CD4-positive, CD25-positive, alpha-beta regulatory T cell (primary cell): ENCODE measurements around the gene MEGF11. TPM values are rescaled to one million over a fixed set of nuclear protein-coding genes. Genes with fewer than 3 reads are reported as not detected.

Source experiments
- ATAC-seq, 2 donors: fragments of 150-1000 bp; cut with Tn5 transposase; one replicate each; pipeline ENCODE4 v1.10.0; 2021; ENCODE audit warnings: low read depth in 2 of 2, moderate number of reproducible peaks in 2 of 2, moderate library complexity in 1 of 2
- DNase-seq, 3 donors: peaks; one replicate each; pipeline versions ENCODE4 v3.0.0 to v3.0.0-alpha.2; 2012 to 2022; ENCODE audit warnings: mixed read lengths in 1 of 3
- H3K27ac ChIP-seq: one replicate; pipeline ENCODE4 v1.7.0; 2013; ENCODE audit warnings: mild to moderate bottlenecking, low read length; ENCODE audit not compliant: insufficient read depth, poor library complexity, severe bottlenecking
- H3K27me3 ChIP-seq: one replicate; pipeline ENCODE4 v1.7.0; 2013; ENCODE audit warnings: low read length; ENCODE audit not compliant: control insufficient read depth, insufficient read depth
- H3K36me3 ChIP-seq: one replicate; pipeline ENCODE4 v1.7.0; 2013; ENCODE audit warnings: mild to moderate bottlenecking, low read length, moderate library complexity; ENCODE audit not compliant: control insufficient read depth, insufficient read depth
- H3K4me1 ChIP-seq: 2 replicates; pipeline ENCODE4 v1.7.0; 2013; ENCODE audit warnings: mild to moderate bottlenecking, low read length; ENCODE audit not compliant: insufficient read depth, control insufficient read depth, poor library complexity, severe bottlenecking
- H3K4me3 ChIP-seq: one replicate; pipeline ENCODE4 v1.7.0; 2013; ENCODE audit warnings: low read depth, mild to moderate bottlenecking, low read length, moderate library complexity
- H3K9me3 ChIP-seq, 2 experiments: 1 replicate in 1 of 2; 2 replicates in 1 of 2; pipeline ENCODE4 v1.7.0; 2013; ENCODE audit warnings: low read length in 2 of 2, mild to moderate bottlenecking in 1 of 2, moderate library complexity in 1 of 2; ENCODE audit not compliant: control insufficient read depth in 2 of 2
- H3K27ac Mint-ChIP-seq, 3 donors: one replicate each; pipeline ENCODE4 v1.8.0; 2020 to 2022; ENCODE audit warnings: mild to moderate bottlenecking in 3 of 3, mixed read lengths in 3 of 3, moderate library complexity in 2 of 3
- H3K27me3 Mint-ChIP-seq: one replicate; pipeline ENCODE4 v1.8.0; 2022; ENCODE audit warnings: mild to moderate bottlenecking, mixed read lengths
- H3K36me3 Mint-ChIP-seq: one replicate; pipeline ENCODE4 v1.8.0; 2020; ENCODE audit warnings: mixed read lengths
- H3K4me1 Mint-ChIP-seq, 4 donors: one replicate each; pipeline ENCODE4 v1.8.0; 2020 to 2022; ENCODE audit warnings: mixed read lengths in 4 of 4, mild to moderate bottlenecking in 1 of 4
- H3K4me3 Mint-ChIP-seq, 4 donors: one replicate each; pipeline ENCODE4 v1.8.0; 2020 to 2022; ENCODE audit warnings: mild to moderate bottlenecking in 4 of 4, mixed read lengths in 4 of 4, moderate library complexity in 3 of 4
- H3K9me3 Mint-ChIP-seq, 7 donors: one replicate each; pipeline ENCODE4 v1.8.0; 2020 to 2022; ENCODE audit warnings: mixed read lengths in 7 of 7, mild to moderate bottlenecking in 3 of 7, moderate library complexity in 2 of 7
- polyA plus RNA-seq, 4 donors: library from polyadenylated mRNA; unstranded; fragments of 300-500 nt; fragmentation: Illumina TruSeq; gene quantifications; one replicate each; pipeline ENCODE4 v1.2.3, GENCODE V29; 2021
- total RNA-seq: library from RNA; stranded (reverse); gene quantifications from one replicate; pipeline ENCODE4 v1.2.3, GENCODE V29; 2022

The MEGF11 gene
- total and polyA plus RNA-seq, 5 donors from 2014 or later, result 0.02 to 0.29 (median 0.21) TPM; not detected in 2

- ATAC-seq (no peak), DNase-seq (no peak)
- no peaks in the 10 kb centered on the region for H3K4me1 ChIP-seq
- no peaks in the 10 kb centered on the region for H3K27me3 ChIP-seq
- H3K9me3 ChIP-seq, result no peaks in the 10 kb centered on the region
- no peak overlapping the region for H3K4me3 ChIP-seq
- no peak overlapping the region for H3K27ac ChIP-seq
- no peaks in the 10 kb centered on the region for H3K27me3 Mint-ChIP-seq
- H3K4me1 Mint-ChIP-seq, result no peaks in the 10 kb centered on the region
- no peak overlapping the region for H3K27ac Mint-ChIP-seq
- H3K36me3 ChIP-seq, result no peaks in the 10 kb centered on the region
- H3K36me3 Mint-ChIP-seq, result no peaks in the 10 kb centered on the region
- H3K4me3 Mint-ChIP-seq, result no peak overlapping the region
- no peaks in the 10 kb centered on the region for H3K9me3 Mint-ChIP-seq
These were observed 27.8 kb downstream of the MEGF11 start for GRCh38 chr15:66225656-66226274.

- no peaks in the 10 kb centered on the region for H3K4me1 Mint-ChIP-seq
- no peaks in the 10 kb centered on the region for H3K9me3 ChIP-seq
- H3K27ac Mint-ChIP-seq, result no peak overlapping the region
- DNase-seq (no peak), ATAC-seq (no peak)
- H3K27ac ChIP-seq, result no peak overlapping the region
- no peak overlapping the region for H3K4me3 Mint-ChIP-seq
- H3K36me3 ChIP-seq, result no peaks in the 10 kb centered on the region
- no peaks in the 10 kb centered on the region for H3K27me3 ChIP-seq
- no peaks in the 10 kb centered on the region for H3K27me3 Mint-ChIP-seq
- H3K4me1 ChIP-seq, result no peaks in the 10 kb centered on the region
- H3K9me3 Mint-ChIP-seq, result no peaks in the 10 kb centered on the region
- H3K36me3 Mint-ChIP-seq, result no peaks in the 10 kb centered on the region
- no peak overlapping the region for H3K4me3 ChIP-seq
These were observed 28.6 kb downstream of the MEGF11 start for GRCh38 chr15:66224946-66225345.

- ATAC-seq (no peak), DNase-seq (no peak)
- no peaks in the 10 kb centered on the region for H3K9me3 ChIP-seq
- H3K4me1 ChIP-seq, result no peaks in the 10 kb centered on the region
- no peaks in the 10 kb centered on the region for H3K27me3 ChIP-seq
- no peak overlapping the region for H3K4me3 ChIP-seq
- H3K27ac ChIP-seq, result no peak overlapping the region
- no peak overlapping the region for H3K4me3 Mint-ChIP-seq
- H3K36me3 ChIP-seq, result no peaks in the 10 kb centered on the region
- H3K36me3 Mint-ChIP-seq, result no peaks in the 10 kb centered on the region
- no peaks in the 10 kb centered on the region for H3K9me3 Mint-ChIP-seq
- no peak overlapping the region for H3K27ac Mint-ChIP-seq
- peaks cover 6% of the 10 kb centered on the region for H3K27me3 Mint-ChIP-seq
- H3K4me1 Mint-ChIP-seq, result no peaks in the 10 kb centered on the region
These were observed 31.0 kb downstream of the MEGF11 start for GRCh38 chr15:66222273-66223198.

- Mint-ChIP-seq H3K9me3 (no peaks in the 10 kb centered on the region), H3K27me3 (peaks cover 12% of the 10 kb centered on the region), H3K4me3 (no peak overlapping the region), H3K36me3 (no peaks in the 10 kb centered on the region), H3K27ac (no peak overlapping the region), H3K4me1 (no peaks in the 10 kb centered on the region)
- Histone ChIP-seq H3K4me3 (no peak overlapping the region), H3K36me3 (no peaks in the 10 kb centered on the region), H3K9me3 (no peaks in the 10 kb centered on the region), H3K4me1 (no peaks in the 10 kb centered on the region), H3K27me3 (no peaks in the 10 kb centered on the region), H3K27ac (no peak overlapping the region)
- no peak for DNase-seq
- no peak for ATAC-seq
These were observed 32.4 kb downstream of the MEGF11 start for GRCh38 chr15:66221126-66221525.

- Histone ChIP-seq H3K36me3 (no peaks in the 10 kb centered on the region), H3K27me3 (no peaks in the 10 kb centered on the region), H3K4me1 (no peaks in the 10 kb centered on the region), H3K9me3 (no peaks in the 10 kb centered on the region), H3K4me3 (no peak overlapping the region), H3K27ac (no peak overlapping the region)
- H3K36me3 Mint-ChIP-seq, result no peaks in the 10 kb centered on the region
- ATAC-seq (no peak), DNase-seq (peak in 1 of 3 donors; percentile 11)
- H3K27ac Mint-ChIP-seq, result no peak overlapping the region
- no peaks in the 10 kb centered on the region for H3K4me1 Mint-ChIP-seq
- no peak overlapping the region for H3K4me3 Mint-ChIP-seq
- no peaks in the 10 kb centered on the region for H3K9me3 Mint-ChIP-seq
- H3K27me3 Mint-ChIP-seq, result peaks cover 12% of the 10 kb centered on the region
These were observed 32.9 kb downstream of the MEGF11 start for GRCh38 chr15:66220601-66221000.

- H3K9me3 ChIP-seq, result no peaks in the 10 kb centered on the region
- Mint-ChIP-seq H3K27me3 (peaks cover 15% of the 10 kb centered on the region), H3K36me3 (no peaks in the 10 kb centered on the region), H3K4me1 (no peaks in the 10 kb centered on the region), H3K27ac (no peak overlapping the region), H3K9me3 (no peaks in the 10 kb centered on the region), H3K4me3 (no peak overlapping the region)
- H3K27me3 ChIP-seq, result no peaks in the 10 kb centered on the region
- H3K4me3 ChIP-seq, result no peak overlapping the region
- DNase-seq (no peak), ATAC-seq (no peak)
- H3K36me3 ChIP-seq, result no peaks in the 10 kb centered on the region
- no peak overlapping the region for H3K27ac ChIP-seq
- H3K4me1 ChIP-seq, result no peaks in the 10 kb centered on the region
These were observed 34.2 kb downstream of the MEGF11 start for GRCh38 chr15:66219339-66219738.

GRCh38 chr15:66216806-66217205 lies 36.7 kb downstream of the MEGF11 start:
- H3K27ac Mint-ChIP-seq, result no peak overlapping the region
- H3K36me3 Mint-ChIP-seq, result no peaks in the 10 kb centered on the region
- H3K4me3 Mint-ChIP-seq, result no peak overlapping the region

More at GRCh38 chr15:66216806-66217205, 36.7 kb downstream of the MEGF11 start:
- no peaks in the 10 kb centered on the region for H3K4me1 Mint-ChIP-seq
- no peak for DNase-seq
- peaks cover 16% of the 10 kb centered on the region for H3K27me3 Mint-ChIP-seq
- Histone ChIP-seq H3K27me3 (no peaks in the 10 kb centered on the region), H3K36me3 (no peaks in the 10 kb centered on the region), H3K9me3 (no peaks in the 10 kb centered on the region), H3K27ac (no peak overlapping the region), H3K4me1 (no peaks in the 10 kb centered on the region), H3K4me3 (no peak overlapping the region)
- no peaks in the 10 kb centered on the region for H3K9me3 Mint-ChIP-seq
- ATAC-seq, result no peak
